GM21619 (cell line): ENCODE measurements around the gene PHB1.

Source experiments
- ATAC-seq: cut with Tn5 transposase; IDR thresholded peaks from one replicate; pipeline ENCODE4 v1.9.1; 2021; ENCODE audit not compliant: unreplicated experiment

Gene PHB1

GRCh38 chr17:49357516-49357915 is 57.2 kb downstream of the PHB1 start:
- no peak for ATAC-seq

DNA sequence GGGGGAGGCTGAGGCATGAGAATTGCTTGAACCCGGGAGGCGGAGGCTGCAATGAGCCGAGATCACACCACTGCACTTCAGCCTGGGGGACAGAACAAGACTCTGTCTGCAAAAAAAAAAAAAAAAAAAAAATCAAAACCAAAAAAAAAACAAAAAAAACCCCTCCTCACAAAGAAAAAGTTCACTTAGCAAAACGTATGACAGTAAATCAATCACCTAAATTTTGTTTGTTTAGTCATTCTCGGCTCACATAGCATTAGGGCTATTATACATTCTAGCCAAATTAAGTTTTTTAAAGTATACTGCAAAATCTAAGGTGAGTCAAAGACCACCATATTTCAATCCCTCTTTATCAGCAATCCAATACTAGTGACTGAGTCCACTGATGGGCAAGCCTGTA is 58.4 kb downstream of the PHB1 start:
- ATAC-seq = no peak
